Neutrophil (primary cell): Measurements from ENCODE around the gene CEP57.
"Not testable (repeated sequence)": the region's sequence is repeated elsewhere in the genome, so short reads cannot be mapped to it uniquely, and the experiment has no call there.

Experiments used
- H3K27ac ChIP-seq: fragments of 200-600 bp; sonication (generic); 2 replicates; pipeline ENCODE4 v1.5.1; 2016; ENCODE audit warnings: mild to moderate bottlenecking, moderate library complexity
- H3K27me3 ChIP-seq: fragments of 200-600 bp; sonication (generic); 2 replicates; pipeline ENCODE4 v1.6.0; 2016; ENCODE audit warnings: mild to moderate bottlenecking
- H3K36me3 ChIP-seq: fragments of 200-600 bp; sonication (generic); 2 replicates; pipeline ENCODE4 v1.5.1; 2017
- H3K4me1 ChIP-seq, 2 experiments: fragments of 200-600 bp in 1 of 2; sonication (generic) in 1 of 2; 1 replicate in 1 of 2; 2 replicates in 1 of 2; pipeline versions ENCODE4 v1.5.1 to v1.6.1; 2013 to 2016; ENCODE audit warnings: low read depth in 1 of 2, low read length in 1 of 2, mild to moderate bottlenecking in 1 of 2, moderate library complexity in 1 of 2; ENCODE audit not compliant: control insufficient read depth in 1 of 2, insufficient read depth in 1 of 2
- H3K4me3 ChIP-seq, 2 experiments: fragments of 200-600 bp in 1 of 2; sonication (generic) in 1 of 2; 1 replicate in 1 of 2; 2 replicates in 1 of 2; pipeline ENCODE4 v1.5.1; 2013 to 2016; ENCODE audit warnings: low read depth in 1 of 2, low read length in 1 of 2, mild to moderate bottlenecking in 1 of 2, moderate library complexity in 1 of 2
- H3K9me3 ChIP-seq: fragments of 200-600 bp; sonication (generic); 2 replicates; pipeline ENCODE4 v1.5.1; 2016
- TF ChIP-seq, protein P1 (sequence below): fragments of 200-600 bp; sonication (generic); IDR thresholded peaks from 2 replicates; pipeline ENCODE4 v1.5.1; 2016; ENCODE audit warnings: antibody characterized with exemption

The CEP57 gene

DNA sequence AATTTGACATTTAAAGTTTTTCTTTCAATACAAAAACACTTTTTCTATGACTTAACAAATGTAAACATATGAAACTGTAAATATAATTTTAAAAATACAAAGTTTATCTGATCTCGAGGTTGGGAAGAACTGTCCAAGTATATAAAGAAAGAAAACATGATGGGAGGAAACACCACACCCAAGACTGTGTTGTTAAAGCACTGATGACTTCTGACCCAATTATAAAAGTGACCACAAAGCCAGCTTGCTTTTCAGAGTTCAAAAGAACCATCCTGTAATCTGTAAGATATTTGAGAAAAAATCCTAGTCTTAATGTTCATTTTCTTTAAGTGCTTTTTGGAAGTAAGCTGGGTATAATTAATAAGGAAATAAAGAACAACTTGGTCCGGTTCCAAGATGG, 15.6 kb downstream of the CEP57 start:
- H3K4me1 ChIP-seq, result no peaks in the 10 kb centered on the region
- no peak overlapping the region for H3K27ac ChIP-seq

DNA sequence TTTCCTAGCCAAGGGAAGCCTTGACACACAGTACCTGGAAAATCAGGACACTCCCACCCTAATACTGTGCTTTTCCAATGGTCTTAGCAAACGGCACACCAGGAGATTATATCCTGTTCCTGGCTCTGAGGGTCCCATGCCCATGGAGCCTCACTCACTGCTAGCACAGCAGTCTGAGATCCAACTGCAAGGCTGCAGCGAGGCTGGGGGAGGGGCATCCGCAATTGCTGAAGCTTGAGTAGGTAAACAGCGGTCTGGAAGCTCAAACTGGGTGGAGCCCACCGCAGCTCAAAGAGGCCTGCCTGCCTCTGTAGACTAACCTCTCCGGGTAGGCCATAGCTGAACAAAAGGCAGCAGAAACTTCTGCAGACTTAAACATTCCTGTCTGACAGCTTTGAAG, 16.2 kb downstream of the CEP57 start:
- H3K27me3 ChIP-seq, H3K9me3 ChIP-seq, H3K27ac ChIP-seq, H3K4me1 ChIP-seq, H3K4me3 ChIP-seq: not testable (repeated sequence)
- H3K36me3 ChIP-seq, result peaks cover 32% of the 10 kb centered on the region

More for the DNA sequence above, 15.6 kb downstream of the CEP57 start:
- Histone ChIP-seq H3K27me3 (no peaks in the 10 kb centered on the region), H3K36me3 (peaks cover 35% of the 10 kb centered on the region), H3K9me3 (no peaks in the 10 kb centered on the region), H3K4me3 (no peak overlapping the region)
- TF ChIP-seq, protein P1, sequence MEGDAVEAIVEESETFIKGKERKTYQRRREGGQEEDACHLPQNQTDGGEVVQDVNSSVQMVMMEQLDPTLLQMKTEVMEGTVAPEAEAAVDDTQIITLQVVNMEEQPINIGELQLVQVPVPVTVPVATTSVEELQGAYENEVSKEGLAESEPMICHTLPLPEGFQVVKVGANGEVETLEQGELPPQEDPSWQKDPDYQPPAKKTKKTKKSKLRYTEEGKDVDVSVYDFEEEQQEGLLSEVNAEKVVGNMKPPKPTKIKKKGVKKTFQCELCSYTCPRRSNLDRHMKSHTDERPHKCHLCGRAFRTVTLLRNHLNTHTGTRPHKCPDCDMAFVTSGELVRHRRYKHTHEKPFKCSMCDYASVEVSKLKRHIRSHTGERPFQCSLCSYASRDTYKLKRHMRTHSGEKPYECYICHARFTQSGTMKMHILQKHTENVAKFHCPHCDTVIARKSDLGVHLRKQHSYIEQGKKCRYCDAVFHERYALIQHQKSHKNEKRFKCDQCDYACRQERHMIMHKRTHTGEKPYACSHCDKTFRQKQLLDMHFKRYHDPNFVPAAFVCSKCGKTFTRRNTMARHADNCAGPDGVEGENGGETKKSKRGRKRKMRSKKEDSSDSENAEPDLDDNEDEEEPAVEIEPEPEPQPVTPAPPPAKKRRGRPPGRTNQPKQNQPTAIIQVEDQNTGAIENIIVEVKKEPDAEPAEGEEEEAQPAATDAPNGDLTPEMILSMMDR, result no peak

DNA sequence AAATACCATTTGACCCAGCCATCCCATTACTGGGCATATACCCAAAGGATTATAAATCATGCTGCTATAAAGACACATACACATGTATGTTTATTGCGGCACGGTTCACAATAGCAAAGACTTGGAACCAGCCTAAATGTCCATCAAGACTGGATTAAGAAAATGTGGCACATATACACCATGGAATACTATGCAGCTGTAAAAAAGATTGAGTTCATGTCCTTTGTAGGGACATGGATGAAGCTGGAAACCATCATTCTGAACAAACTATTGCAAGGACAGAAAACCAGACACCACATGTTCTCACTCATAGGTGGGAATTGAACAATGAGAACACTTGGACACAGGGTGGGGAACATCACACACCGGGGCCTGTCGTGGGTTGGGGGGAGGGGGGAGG, 20.8 kb downstream of the CEP57 start:
- peaks cover 27% of the 10 kb centered on the region for H3K36me3 ChIP-seq
- not testable (repeated sequence) for H3K4me3 ChIP-seq, H3K9me3 ChIP-seq, H3K27me3 ChIP-seq, H3K4me1 ChIP-seq, H3K27ac ChIP-seq

DNA sequence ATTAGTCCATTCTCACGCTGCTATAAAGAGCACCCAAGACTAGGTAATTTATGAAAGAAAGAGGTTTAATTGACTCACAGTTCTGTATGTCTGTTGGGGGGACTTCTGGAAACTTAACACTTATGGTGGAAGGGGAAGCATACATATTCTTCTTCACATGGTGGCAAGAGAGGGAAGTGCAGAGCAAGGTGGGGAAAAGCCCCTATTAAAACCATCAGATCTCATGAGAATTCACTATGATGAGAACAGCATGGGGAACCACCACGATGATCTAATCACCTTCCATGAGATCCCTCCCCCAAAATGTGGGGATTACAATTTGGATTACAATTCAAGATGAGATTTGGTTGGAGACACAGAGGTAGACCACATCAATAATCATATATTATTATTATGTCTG, 25.7 kb downstream of the CEP57 start:
- TF ChIP-seq, protein P1, result no peak
- no peak overlapping the region for H3K27ac ChIP-seq
- no peak overlapping the region for H3K4me3 ChIP-seq
- H3K4me1 ChIP-seq, result no peaks in the 10 kb centered on the region
- H3K27me3 ChIP-seq, result no peaks in the 10 kb centered on the region
- H3K9me3 ChIP-seq, result no peaks in the 10 kb centered on the region
- H3K36me3 ChIP-seq, result peaks cover 51% of the 10 kb centered on the region

DNA sequence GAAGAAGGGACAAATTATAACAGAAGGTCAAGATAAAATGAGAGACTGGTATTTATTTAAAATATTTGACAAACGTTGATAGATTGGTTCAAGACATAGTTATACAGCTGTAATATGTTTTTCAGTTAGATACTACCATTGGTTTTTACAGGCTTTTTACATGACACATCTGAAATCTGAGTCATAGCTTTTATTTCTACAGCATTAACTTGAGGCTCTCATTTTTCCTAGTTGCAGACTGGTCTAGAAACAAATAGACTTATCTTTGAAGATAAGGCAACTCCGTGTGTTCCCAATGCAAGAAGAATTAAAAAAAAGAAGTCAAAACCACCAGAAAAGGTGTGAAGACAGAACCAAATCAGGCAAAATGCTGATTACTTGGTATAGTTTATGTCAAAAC, 31.3 kb downstream of the CEP57 start:
- H3K27ac ChIP-seq, result no peak overlapping the region
- TF ChIP-seq, protein P1, result no peak
- H3K36me3 ChIP-seq, result peaks cover 67% of the 10 kb centered on the region
- no peaks in the 10 kb centered on the region for H3K9me3 ChIP-seq
- no peaks in the 10 kb centered on the region for H3K4me1 ChIP-seq
- no peaks in the 10 kb centered on the region for H3K27me3 ChIP-seq
- no peak overlapping the region for H3K4me3 ChIP-seq

DNA sequence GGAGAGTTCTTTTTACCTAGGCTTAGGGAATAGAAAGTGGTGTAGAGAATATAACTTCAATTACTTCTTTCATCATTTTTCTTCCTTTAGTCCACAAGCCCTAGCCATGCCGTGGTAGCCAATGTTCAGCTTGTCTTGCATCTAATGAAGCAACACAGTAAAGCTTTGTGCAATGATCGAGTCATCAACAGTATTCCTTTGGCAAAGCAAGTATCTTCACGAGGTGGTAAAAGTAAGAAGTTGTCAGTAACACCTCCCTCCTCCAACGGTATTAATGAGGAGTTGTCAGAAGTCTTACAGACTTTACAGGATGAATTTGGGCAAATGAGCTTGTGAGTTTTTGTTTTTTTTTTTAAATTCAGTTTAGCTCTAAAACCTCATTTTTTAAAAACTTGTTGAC, 37.4 kb downstream of the CEP57 start:
- Histone ChIP-seq H3K4me3 (no peak overlapping the region), H3K9me3 (no peaks in the 10 kb centered on the region), H3K36me3 (peaks cover 63% of the 10 kb centered on the region), H3K4me1 (no peaks in the 10 kb centered on the region), H3K27ac (no peak overlapping the region), H3K27me3 (no peaks in the 10 kb centered on the region)
- TF ChIP-seq, protein P1, result no peak
